IMR-90 (cell line): ENCODE data around the gene SPTLC2. TPM values are rescaled to one million over a fixed set of nuclear protein-coding genes. Genes with fewer than 3 reads are reported as not detected.

Experiments
- ATAC-seq: fragments of 200-7000 bp; cut with Tn5 transposase; 2 replicates; pipeline ENCODE4 v1.9.1; 2020; ENCODE audit warnings: low read depth, mild to moderate bottlenecking, moderate library complexity
- BruUV-seq: library from RNA; stranded (reverse); fragments of 400-500 nt; replicated peaks from 2 replicates; lab custom pipeline; 2021; lab: Mats Ljungman, UMichigan
- CTCF ChIA-PET: fragments of 300-600 bp; formaldehyde crosslinking; extraction: SDS; loops from one replicate; lab custom pipeline; 2021; ENCODE audit warnings: antibody characterized with exemption; lab: Yijun Ruan, JAX
- POLR2A ChIA-PET: fragments of 300-600 bp; sonication (Branson Sonifier 250); formaldehyde crosslinking; loops from one replicate; lab custom pipeline; 2022; ENCODE audit warnings: antibody characterized with exemption; ENCODE audit not compliant: unreplicated experiment; lab: Charles Lee
- DNase-seq: peaks from one replicate; pipeline ENCODE4 v3.0.0; 2013
- H2AFZ ChIP-seq: replicated peaks from 2 replicates; pipeline ENCODE3; 2013; ENCODE audit warnings: low read length, mild to moderate bottlenecking; ENCODE audit not compliant: poor library complexity
- H2AK5ac ChIP-seq: 2 replicates; pipeline ENCODE4 v1.6.1; 2013; ENCODE audit warnings: low read depth, low read length, inconsistent platforms
- H2AK9ac ChIP-seq: replicated peaks from 2 replicates; pipeline ENCODE3; 2013; ENCODE audit warnings: mild to moderate bottlenecking, low read depth, low read length, moderate library complexity; ENCODE audit not compliant: poor library complexity
- H2BK120ac ChIP-seq: 2 replicates; pipeline ENCODE4 v1.6.1; 2013; ENCODE audit warnings: low read depth, low read length, inconsistent platforms
- H2BK15ac ChIP-seq: 3 replicates; pipeline ENCODE4 v1.6.1; 2013; ENCODE audit warnings: low read depth, low read length, inconsistent platforms
- H2BK20ac ChIP-seq: 2 replicates; pipeline ENCODE4 v1.6.1; 2013; ENCODE audit warnings: low read depth, mild to moderate bottlenecking, inconsistent platforms, low read length, moderate library complexity
- H2BK5ac ChIP-seq: 2 replicates; pipeline ENCODE4 v1.6.1; 2013; ENCODE audit warnings: mild to moderate bottlenecking, low read depth, low read length, inconsistent platforms; ENCODE audit not compliant: poor library complexity, severe bottlenecking
- H3K14ac ChIP-seq: replicated peaks from 2 replicates; pipeline ENCODE4 v1.6.1; 2013; ENCODE audit warnings: low read depth, low read length, inconsistent platforms
- H3K18ac ChIP-seq: 2 replicates; pipeline ENCODE4 v1.6.1; 2013; ENCODE audit warnings: low read depth, low read length, control low read depth
- H3K23ac ChIP-seq: 2 replicates; pipeline ENCODE4 v1.6.1; 2013; ENCODE audit warnings: low read depth, low read length, inconsistent platforms
- H3K27ac ChIP-seq: 2 replicates; pipeline ENCODE4 v1.5.1; 2013; ENCODE audit warnings: mild to moderate bottlenecking, control low read depth, low read length; ENCODE audit not compliant: insufficient read depth
- H3K27me3 ChIP-seq: 2 replicates; pipeline ENCODE4 v1.6.1; 2013; ENCODE audit warnings: low read length; ENCODE audit not compliant: control insufficient read depth, insufficient read depth
- H3K36me3 ChIP-seq: 2 replicates; pipeline ENCODE4 v1.6.1; 2013; ENCODE audit warnings: low read length, mixed read lengths; ENCODE audit not compliant: control insufficient read depth, insufficient read depth
- H3K4ac ChIP-seq: 2 replicates; pipeline ENCODE4 v1.6.1; 2013; ENCODE audit warnings: low read depth, low read length, inconsistent platforms
- H3K4me1 ChIP-seq: 2 replicates; pipeline ENCODE4 v1.6.1; 2013; ENCODE audit warnings: low read length, mixed read lengths; ENCODE audit not compliant: control insufficient read depth, insufficient read depth
- H3K4me2 ChIP-seq: 2 replicates; pipeline ENCODE4 v1.6.1; 2013; ENCODE audit warnings: low read depth, mild to moderate bottlenecking, control low read depth, low read length, moderate library complexity
- H3K4me3 ChIP-seq: 2 replicates; pipeline ENCODE4 v1.5.1; 2013; ENCODE audit warnings: low read depth, mild to moderate bottlenecking, control low read depth, low read length, moderate library complexity; ENCODE audit not compliant: insufficient read depth
- H3K56ac ChIP-seq: 2 replicates; pipeline ENCODE4 v1.6.1; 2013; ENCODE audit warnings: low read length, inconsistent platforms; ENCODE audit not compliant: insufficient read depth; ENCODE audit errors: extremely low read depth
- H3K79me1 ChIP-seq, 2 experiments: 2 replicates each; pipeline ENCODE4 v1.6.1; 2013; ENCODE audit warnings: low read length in 2 of 2, inconsistent platforms in 1 of 2, low read depth in 1 of 2
- H3K9ac ChIP-seq: 2 replicates; pipeline ENCODE4 v1.6.1; 2013; ENCODE audit warnings: low read depth, low read length, control low read depth
- H3K9me1 ChIP-seq: 2 replicates; pipeline ENCODE4 v1.6.1; 2013; ENCODE audit warnings: low read length, inconsistent platforms; ENCODE audit not compliant: insufficient read depth
- H3K9me3 ChIP-seq: 2 replicates; pipeline ENCODE4 v1.6.1; 2013; ENCODE audit warnings: low read length; ENCODE audit not compliant: control insufficient read depth, insufficient read depth
- H4K20me1 ChIP-seq: 2 replicates; pipeline ENCODE4 v1.6.1; 2013; ENCODE audit warnings: low read length, inconsistent platforms; ENCODE audit not compliant: insufficient read depth
- H4K5ac ChIP-seq: 2 replicates; pipeline ENCODE4 v1.6.1; 2013; ENCODE audit warnings: mild to moderate bottlenecking, low read depth, low read length, control low read depth
- H4K8ac ChIP-seq, 2 experiments: 2 replicates each; pipeline ENCODE4 v1.6.1; 2013; ENCODE audit warnings: low read depth in 2 of 2, low read length in 2 of 2, control low read depth in 1 of 2, inconsistent platforms in 1 of 2
- H4K91ac ChIP-seq: 2 replicates; pipeline ENCODE4 v1.6.1; 2013; ENCODE audit warnings: low read depth, low read length, inconsistent platforms; ENCODE audit not compliant: insufficient read depth
- MAFK ChIP-seq: IDR thresholded peaks from 2 replicates; pipeline ENCODE4 v1.6.1; 2012; ENCODE audit warnings: low read depth, low read length, improper control_type of control experiment
- MAZ ChIP-seq: IDR thresholded peaks from 2 replicates; pipeline ENCODE4 v1.6.1; 2012; ENCODE audit warnings: low read depth, mild to moderate bottlenecking, low read length, improper control_type of control experiment, moderate library complexity, borderline replicate concordance
- MXI1 ChIP-seq: IDR thresholded peaks from 2 replicates; pipeline ENCODE4 v1.6.1; 2012; ENCODE audit warnings: low read depth, mild to moderate bottlenecking, low read length, moderate library complexity, borderline replicate concordance
- POLR2A ChIP-seq: IDR thresholded peaks from 2 replicates; pipeline ENCODE4 v1.6.1; 2012; ENCODE audit warnings: mild to moderate bottlenecking, low read depth, low read length
- RAD21 ChIP-seq: IDR thresholded peaks from 2 replicates; pipeline ENCODE4 v1.6.1; 2012; ENCODE audit warnings: low read length, improper control_type of control experiment
- RFX5 ChIP-seq: IDR thresholded peaks from 2 replicates; pipeline ENCODE4 v1.8.0; 2012; ENCODE audit warnings: low read depth, mild to moderate bottlenecking, low read length, moderate library complexity
- USF2 ChIP-seq: fragments of 150-350 bp; IDR thresholded peaks from 2 replicates; pipeline ENCODE4 v1.6.1; 2017; ENCODE audit warnings: mild to moderate bottlenecking, antibody characterized with exemption, low read length, low read depth
- WGBS, 2 experiments: methylation state at CpG; one replicate each; pipeline versions ENCODE4 v1.1.5 to v1.1.7; 2013; ENCODE audit warnings: missing lambda C conversion rate in 2 of 2; ENCODE audit not compliant: insufficient read length in 1 of 2; ENCODE audit errors: extremely low coverage in 2 of 2; 5-methylcytosine and 5-hydroxymethylcytosine counted together
- dilution Hi-C: fragments of 300-500 bp; cut with HindIII; formaldehyde crosslinking; loops from one replicate; pipeline ENCODE4 v1.14.3; 2018; ENCODE audit warnings: low sequenced_read_pairs; ENCODE audit not compliant: unreplicated experiment
- in situ Hi-C: fragments of 300-500 bp; cut with MboI; formaldehyde crosslinking; loops from 3 replicates; pipeline ENCODE4 v1.14.3; 2019; ENCODE audit warnings: low sequenced_read_pairs, inconsistent platforms, mixed read lengths
- intact Hi-C: fragments of 100-400 bp; cut with micrococcal nuclease; formaldehyde crosslinking; loops from 2 replicates; pipeline ENCODE4 v1.10.0; 2022
- polyA plus RNA-seq, 3 experiments: library from polyadenylated mRNA; depleted of rRNA; stranded (reverse); fragments of >200 nt; gene quantifications; 2 replicates each; pipeline ENCODE4 v1.2.3, GENCODE V29; 2012; ENCODE audit warnings: low replicate concordance in 1 of 3
- total RNA-seq: library from RNA; depleted of rRNA; stranded (reverse); fragments of >200 nt; gene quantifications from 2 replicates; pipeline ENCODE4 v1.2.3, GENCODE V29; 2012
- TF ChIP-seq, protein P1 (sequence below): fragments of 150-350 bp; IDR thresholded peaks from 2 replicates; pipeline ENCODE4 v1.6.1; 2016; ENCODE audit warnings: low read depth, mild to moderate bottlenecking, low read length, moderate library complexity, borderline replicate concordance

Gene SPTLC2
- total and polyA plus RNA-seq, 2 of the 4 experiments (the other 2 are of a cell fraction) = 22.6 to 68.3 TPM

GRCh38 chr14:77559381-77559780 lies 57.1 kb downstream of the SPTLC2 start:
- no peak overlapping the region for H3K27ac ChIP-seq

More at GRCh38 chr14:77559381-77559780, 57.1 kb downstream of the SPTLC2 start:
- Histone ChIP-seq H3K36me3 (peaks cover 12% of the 10 kb centered on the region), H3K18ac (no peak overlapping the region), H3K4me1 (peaks cover 12% of the 10 kb centered on the region), H3K23ac (no peak overlapping the region), H3K79me1 (peaks cover 29 to 62% of the 10 kb centered on the region in 2 experiments), H3K14ac (no peak overlapping the region), H3K9me1 (peaks cover 11% of the 10 kb centered on the region), H2BK120ac (no peak overlapping the region), H2BK20ac (no peak overlapping the region), H2BK15ac (no peak overlapping the region), H3K4me2 (no peak overlapping the region), H4K5ac (no peak overlapping the region), H3K56ac (no peak overlapping the region), H4K91ac (no peak overlapping the region), H2AK9ac (no peak overlapping the region), H3K4ac (no peak overlapping the region), H2BK5ac (no peak overlapping the region), H2AK5ac (no peak overlapping the region), H3K4me3 (no peak overlapping the region), H4K8ac (no peak overlapping the region; a peak in 1 of 4 replicates), H2AFZ (no peak overlapping the region), H3K9ac (no peak overlapping the region), H4K20me1 (peaks cover 11% of the 10 kb centered on the region), H3K27me3 (no peaks in the 10 kb centered on the region), H3K9me3 (no peaks in the 10 kb centered on the region)
- CTCF ChIA-PET = interaction anchor here (1.1 kb wide), 1 partner anchor 10 kb away, joined by 3 read pairs; no protein-coding TSS in a partner anchor
- dilution Hi-C loops (no loop called here), intact Hi-C loops (no loop called here), in situ Hi-C loops (no loop called here)
- DNase-seq = no peak
- POLR2A ChIA-PET = no interaction called here
- no peak for ATAC-seq
- TF ChIP-seq, protein P1, sequence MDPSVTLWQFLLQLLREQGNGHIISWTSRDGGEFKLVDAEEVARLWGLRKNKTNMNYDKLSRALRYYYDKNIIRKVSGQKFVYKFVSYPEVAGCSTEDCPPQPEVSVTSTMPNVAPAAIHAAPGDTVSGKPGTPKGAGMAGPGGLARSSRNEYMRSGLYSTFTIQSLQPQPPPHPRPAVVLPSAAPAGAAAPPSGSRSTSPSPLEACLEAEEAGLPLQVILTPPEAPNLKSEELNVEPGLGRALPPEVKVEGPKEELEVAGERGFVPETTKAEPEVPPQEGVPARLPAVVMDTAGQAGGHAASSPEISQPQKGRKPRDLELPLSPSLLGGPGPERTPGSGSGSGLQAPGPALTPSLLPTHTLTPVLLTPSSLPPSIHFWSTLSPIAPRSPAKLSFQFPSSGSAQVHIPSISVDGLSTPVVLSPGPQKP = no peak
- TF ChIP-seq POLR2A (no peak), MAZ (no peak), MAFK (no peak), RFX5 (no peak), RAD21 (no peak), MXI1 (no peak), USF2 (no peak)
- no TSS peak for BruUV-seq
- WGBS, 2 experiments = 93 to 100% methylated on average over 1 to 3 of the region's 6 CpGs
